K562 (cell line): ENCODE data around the gene DRICH1. TPM values are rescaled to one million over a fixed set of nuclear protein-coding genes. Genes with fewer than 3 reads are reported as not detected.

ENCODE experiments used
- ATAC-seq: fragments of 200-7000 bp; cut with Tn5 transposase; 3 replicates; pipeline ENCODE4 v1.9.1; 2020; ENCODE audit warnings: moderate library complexity
- BruUV-seq: library from RNA; stranded (reverse); fragments of 400-500 nt; replicated peaks from 2 replicates; lab custom pipeline; 2021; lab: Mats Ljungman, UMichigan
- CTCF ChIA-PET: fragments of 300-600 bp; formaldehyde crosslinking; extraction: SDS; loops from one replicate; lab custom pipeline; 2021; ENCODE audit warnings: low intra/inter-chr PET ratio; lab: Yijun Ruan, JAX
- POLR2A ChIA-PET: fragments of 300-600, 350-650 bp; sonication (Branson Sonifier 250); formaldehyde crosslinking; extraction: SDS; loops from one replicate; lab custom pipeline; 2021; ENCODE audit warnings: antibody characterized with exemption, inconsistent platforms; lab: Yijun Ruan, JAX
- DNase-seq, 4 experiments: peaks; one replicate each; pipeline versions ENCODE4 v3.0.0 to v3.0.0-alpha.2; 2011 to 2018; ENCODE audit warnings: low spot score in 3 of 4, mixed read lengths in 3 of 4; ENCODE audit errors: extremely low read depth in 1 of 4
- FAIRE-seq: peaks from 2 replicates; lab custom pipeline; 2011; peaks lifted over from hg19 to GRCh38; lab: Jason Lieb, UNC
- H2AFZ ChIP-seq: 2 replicates; pipeline ENCODE4 v1.6.0; 2011; ENCODE audit warnings: low read depth, low read length, control low read depth, inconsistent platforms
- H3K27ac ChIP-seq: fragments of 200-600 bp; 3 replicates; pipeline ENCODE4 v1.8.0; 2011; ENCODE audit warnings: low read depth, mild to moderate bottlenecking, control low read depth, inconsistent platforms, low read length, moderate library complexity, mixed read lengths; ENCODE audit errors: extremely low read depth
- H3K27me3 ChIP-seq, 2 experiments: fragments of 300-600 bp in 1 of 2; 2 replicates in 1 of 2; 3 replicates in 1 of 2; pipeline versions ENCODE4 v1.6.0 to v1.8.0; 2011; ENCODE audit warnings: inconsistent platforms in 2 of 2, low read length in 2 of 2, mild to moderate bottlenecking in 1 of 2, mixed read lengths in 1 of 2, moderate library complexity in 1 of 2; ENCODE audit not compliant: control insufficient read depth in 2 of 2, insufficient read depth in 2 of 2
- H3K36me3 ChIP-seq: fragments of 300-600 bp; 3 replicates; pipeline ENCODE4 v1.8.0; 2011; ENCODE audit warnings: mild to moderate bottlenecking, low read length, inconsistent platforms; ENCODE audit not compliant: control insufficient read depth, insufficient read depth
- H3K4me1 ChIP-seq, 2 experiments: fragments of 200-600 bp in 1 of 2; replicated peaks in 1 of 2; 2 replicates in 1 of 2; 3 replicates in 1 of 2; pipeline versions ENCODE4 v1.5.1 to v1.8.0; 2011; ENCODE audit warnings: inconsistent platforms in 2 of 2, low read length in 2 of 2, mild to moderate bottlenecking in 1 of 2, mixed read lengths in 1 of 2, moderate library complexity in 1 of 2; ENCODE audit not compliant: control insufficient read depth in 2 of 2, insufficient read depth in 2 of 2
- H3K4me2 ChIP-seq: 2 replicates; pipeline ENCODE4 v1.6.1; 2011; ENCODE audit warnings: low read length, control low read depth, inconsistent platforms, mixed read lengths; ENCODE audit not compliant: insufficient read depth
- H3K4me3 ChIP-seq: fragments of 200-600 bp; sonication (generic), shearing (Covaris generic); 2 replicates; pipeline ENCODE4 v1.5.1; 2016; ENCODE audit warnings: control low read depth, inconsistent platforms
- H3K79me2 ChIP-seq: fragments of 200-600 bp; 3 replicates; pipeline ENCODE4 v1.8.0; 2011; ENCODE audit warnings: low read length, inconsistent platforms; ENCODE audit not compliant: control insufficient read depth, insufficient read depth
- H3K9ac ChIP-seq, 2 experiments: 2 replicates each; pipeline versions ENCODE4 v1.6.0 to v1.6.1; 2011; ENCODE audit warnings: low read depth in 2 of 2, low read length in 2 of 2, control low read depth in 1 of 2, inconsistent platforms in 1 of 2, mild to moderate bottlenecking in 1 of 2, mixed read lengths in 1 of 2; ENCODE audit not compliant: insufficient read depth in 1 of 2
- H3K9me1 ChIP-seq: one replicate; pipeline ENCODE4 v1.6.0; 2011; ENCODE audit warnings: inconsistent platforms, mild to moderate bottlenecking, low read length, moderate library complexity; ENCODE audit not compliant: control insufficient read depth, insufficient read depth
- H3K9me3 ChIP-seq: replicated peaks from 2 replicates; pipeline ENCODE4 v1.5.1; 2011; ENCODE audit warnings: low read depth, low read length, inconsistent platforms; ENCODE audit not compliant: control insufficient read depth, insufficient read depth
- H4K20me1 ChIP-seq: replicated peaks from 2 replicates; pipeline ENCODE4 v1.6.1; 2011; ENCODE audit warnings: low read length, inconsistent platforms, mixed read lengths; ENCODE audit not compliant: control insufficient read depth, insufficient read depth
- ATF4 ChIP-seq: fragments of 450-650 bp; formaldehyde crosslinking; IDR thresholded peaks from 2 replicates; pipeline ENCODE4 v1.4.0; 2022; ENCODE audit warnings: mild to moderate bottlenecking, moderate library complexity
- BACH1 ChIP-seq: fragments of 200-800 bp; sonication (Bioruptor generic); IDR thresholded peaks from 2 replicates; pipeline ENCODE4 v1.6.1; 2016; ENCODE audit warnings: missing genetic modification characterization, missing compliant biosample characterization
- CXXC5 ChIP-seq: fragments of 250-450 bp; sonication (Bioruptor Pico); IDR thresholded peaks from 2 replicates; pipeline ENCODE4 v1.8.0; 2022; ENCODE audit warnings: inconsistent platforms, mild to moderate bottlenecking, moderate library complexity
- GTF2E2 ChIP-seq: fragments of 200-800 bp; sonication (Bioruptor generic); IDR thresholded peaks from 2 replicates; pipeline ENCODE4 v1.6.1; 2016; ENCODE audit warnings: missing genetic modification characterization, missing compliant biosample characterization
- KDM1A ChIP-seq, 2 experiments: fragments of 450-650 bp; IDR thresholded peaks; 2 replicates each; pipeline ENCODE4 v1.6.1; 2016; ENCODE audit warnings: mild to moderate bottlenecking in 2 of 2
- NCOA6 ChIP-seq: fragments of 450-650 bp; IDR thresholded peaks from 2 replicates; pipeline ENCODE4 v1.6.1; 2017; ENCODE audit warnings: mild to moderate bottlenecking
- OTX1 ChIP-seq: fragments of 450-650 bp; formaldehyde crosslinking; IDR thresholded peaks from 2 replicates; pipeline ENCODE4 v1.4.0; 2022; ENCODE audit warnings: mild to moderate bottlenecking
- SAP30 ChIP-seq: fragments of 200-600 bp; sonication (generic); IDR thresholded peaks from 2 replicates; pipeline ENCODE4 v1.6.1; 2012; ENCODE audit warnings: borderline replicate concordance, low read depth, mild to moderate bottlenecking, moderate library complexity, low read length, control low read depth, inconsistent platforms; ENCODE audit not compliant: insufficient read depth, poor library complexity, severe bottlenecking
- SMARCA4 ChIP-seq: fragments of 450-650 bp; IDR thresholded peaks from 2 replicates; pipeline ENCODE4 v1.6.1; 2016
- TRIM28 ChIP-seq: fragments of 450-650 bp; IDR thresholded peaks from 2 replicates; pipeline ENCODE4 v1.6.1; 2017
- ZNF165 ChIP-seq: fragments of 250-450 bp; sonication (Bioruptor Pico); IDR thresholded peaks from 2 replicates; pipeline ENCODE4 v1.4.0; 2020; ENCODE audit warnings: borderline replicate concordance
- ZNF253 ChIP-seq: fragments of 250-450 bp; sonication (Bioruptor Pico); conservative IDR thresholded peaks from 2 replicates; pipeline ENCODE4 v1.6.1; 2021; ENCODE audit warnings: mild to moderate bottlenecking
- ZNF77 ChIP-seq: fragments of 250-450 bp; sonication (Bioruptor Pico); IDR thresholded peaks from 2 replicates; pipeline ENCODE4 v1.5.0; 2020
- WGBS: fragments of 100-300 bp; shearing (Covaris generic); methylation state at CpG from one replicate; pipeline ENCODE4 v1.1.6; 2016; ENCODE audit warnings: low coverage, mixed read lengths; ENCODE audit not compliant: insufficient coverage; ENCODE audit errors: missing lambda C conversion rate; 5-methylcytosine and 5-hydroxymethylcytosine counted together
- in situ Hi-C: fragments of 300-500 bp; cut with MboI; formaldehyde crosslinking; loops from 4 replicates; pipeline ENCODE4 v1.15.0; 2018; ENCODE audit warnings: inconsistent platforms, mixed read lengths
- intact Hi-C: fragments of 100-400 bp; cut with micrococcal nuclease; formaldehyde crosslinking; loops from 2 replicates; pipeline ENCODE4 v1.14.2; 2022
- polyA plus RNA-seq, 8 experiments: library from polyadenylated mRNA; depleted of rRNA in 4 of 8; stranded (reverse) in 5 of 8; unstranded in 3 of 8; fragments of >200 nt; fragmentation: Nextera tagmentation in 2 of 8; fragmentation: Illumina TruSeq in 1 of 8; extraction: Ambion mirVana in 2 of 8; extraction: Trizol in 1 of 8; gene quantifications; 2 replicates each; pipeline versions ENCODE4 v1.2.1 to v1.2.3, GENCODE V29; 2011 to 2014; ENCODE audit warnings: inconsistent platforms in 1 of 8, missing spikeins in 1 of 8
- total RNA-seq, 7 experiments: library from RNA; depleted of rRNA in 6 of 7; stranded (reverse); fragments of >200 nt in 6 of 7; fragmentation: Illumina TruSeq in 2 of 7; extraction: Trizol in 2 of 7; gene quantifications; 2 replicates each; pipeline versions ENCODE4 v1.2.1 to v1.2.3, GENCODE V29; 2011 to 2021; ENCODE audit warnings: low replicate concordance in 1 of 7
- TF ChIP-seq, protein P1 (sequence below): fragments of 450-650 bp; IDR thresholded peaks from 2 replicates; pipeline ENCODE4 v1.6.1; 2016; ENCODE audit warnings: low read depth

DRICH1 gene
- total and polyA plus RNA-seq, 9 of the 15 experiments (the other 6 are each of a cell fraction or from before 2014, with no cell fraction given): 0.07 to 0.36 (median 0.14) TPM; not detected in 2

DNA sequence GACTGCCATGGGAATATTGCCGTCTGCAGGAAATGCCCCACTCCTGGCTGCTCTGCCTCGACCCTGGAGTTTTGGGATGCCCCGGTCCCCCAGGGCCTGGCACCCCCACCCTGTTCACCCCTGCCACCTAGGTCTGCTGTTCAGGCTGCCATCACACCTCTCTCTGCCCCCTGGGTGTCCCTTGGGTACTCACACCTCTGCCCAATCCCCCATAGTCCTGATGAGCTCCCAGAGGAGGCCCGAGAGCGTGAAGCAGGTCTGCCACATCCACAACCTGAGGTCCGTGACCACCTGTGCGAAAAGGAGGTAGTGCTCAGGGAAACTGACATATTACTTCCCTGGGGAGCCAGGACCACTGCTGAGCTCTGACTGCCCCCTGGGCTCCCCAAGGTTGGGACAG is 20.2 kb upstream of the DRICH1 start:
- Histone ChIP-seq H3K9me1 (peaks cover 2% of the 10 kb centered on the region), H3K4me2 (no peak overlapping the region), H3K9me3 (no peaks in the 10 kb centered on the region), H2AFZ (no peak overlapping the region), H3K79me2 (no peaks in the 10 kb centered on the region), H4K20me1 (no peaks in the 10 kb centered on the region), H3K27me3 (no peaks in the 10 kb centered on the region), H3K27ac (no peak overlapping the region), H3K4me3 (no peak overlapping the region), H3K36me3 (peaks cover 8% of the 10 kb centered on the region; the same call in 1 of the 3 replicates), H3K9ac (no peak overlapping the region), H3K4me1 (no peaks in the 10 kb centered on the region)
- no peak for DNase-seq
- ATAC-seq: no peak
- intact Hi-C loops: no loop called here
- no peak for FAIRE-seq
- POLR2A ChIA-PET: interaction anchor here (0.6 kb wide), 1 partner anchor 38 kb away, joined by 3 read pairs; no protein-coding TSS in a partner anchor
- in situ Hi-C loops: no loop called here
- WGBS: 80% methylated on average over 2 of the region's 7 CpGs
- CTCF ChIA-PET: no interaction called here
- BruUV-seq: no TSS peak
- no peak for TF ChIP-seq OTX1
- TF ChIP-seq CXXC5: no peak
- no peak for TF ChIP-seq SAP30
- TF ChIP-seq KDM1A (IDR thresholded peaks at IDR 0.05): no peak
- TF ChIP-seq TRIM28: no peak
- no peak for TF ChIP-seq ZNF77
- TF ChIP-seq NCOA6: no peak
- no peak for TF ChIP-seq ZNF165 (CRISPR knock-in tag)
- TF ChIP-seq BACH1 (tag): no peak
- no peak for TF ChIP-seq GTF2E2 (tag)
- no peak for TF ChIP-seq SMARCA4
- no peak for TF ChIP-seq ZNF253 (CRISPR knock-in tag)
- TF ChIP-seq ATF4 (CRISPR knock-in tag): no peak
- TF ChIP-seq, protein P1, sequence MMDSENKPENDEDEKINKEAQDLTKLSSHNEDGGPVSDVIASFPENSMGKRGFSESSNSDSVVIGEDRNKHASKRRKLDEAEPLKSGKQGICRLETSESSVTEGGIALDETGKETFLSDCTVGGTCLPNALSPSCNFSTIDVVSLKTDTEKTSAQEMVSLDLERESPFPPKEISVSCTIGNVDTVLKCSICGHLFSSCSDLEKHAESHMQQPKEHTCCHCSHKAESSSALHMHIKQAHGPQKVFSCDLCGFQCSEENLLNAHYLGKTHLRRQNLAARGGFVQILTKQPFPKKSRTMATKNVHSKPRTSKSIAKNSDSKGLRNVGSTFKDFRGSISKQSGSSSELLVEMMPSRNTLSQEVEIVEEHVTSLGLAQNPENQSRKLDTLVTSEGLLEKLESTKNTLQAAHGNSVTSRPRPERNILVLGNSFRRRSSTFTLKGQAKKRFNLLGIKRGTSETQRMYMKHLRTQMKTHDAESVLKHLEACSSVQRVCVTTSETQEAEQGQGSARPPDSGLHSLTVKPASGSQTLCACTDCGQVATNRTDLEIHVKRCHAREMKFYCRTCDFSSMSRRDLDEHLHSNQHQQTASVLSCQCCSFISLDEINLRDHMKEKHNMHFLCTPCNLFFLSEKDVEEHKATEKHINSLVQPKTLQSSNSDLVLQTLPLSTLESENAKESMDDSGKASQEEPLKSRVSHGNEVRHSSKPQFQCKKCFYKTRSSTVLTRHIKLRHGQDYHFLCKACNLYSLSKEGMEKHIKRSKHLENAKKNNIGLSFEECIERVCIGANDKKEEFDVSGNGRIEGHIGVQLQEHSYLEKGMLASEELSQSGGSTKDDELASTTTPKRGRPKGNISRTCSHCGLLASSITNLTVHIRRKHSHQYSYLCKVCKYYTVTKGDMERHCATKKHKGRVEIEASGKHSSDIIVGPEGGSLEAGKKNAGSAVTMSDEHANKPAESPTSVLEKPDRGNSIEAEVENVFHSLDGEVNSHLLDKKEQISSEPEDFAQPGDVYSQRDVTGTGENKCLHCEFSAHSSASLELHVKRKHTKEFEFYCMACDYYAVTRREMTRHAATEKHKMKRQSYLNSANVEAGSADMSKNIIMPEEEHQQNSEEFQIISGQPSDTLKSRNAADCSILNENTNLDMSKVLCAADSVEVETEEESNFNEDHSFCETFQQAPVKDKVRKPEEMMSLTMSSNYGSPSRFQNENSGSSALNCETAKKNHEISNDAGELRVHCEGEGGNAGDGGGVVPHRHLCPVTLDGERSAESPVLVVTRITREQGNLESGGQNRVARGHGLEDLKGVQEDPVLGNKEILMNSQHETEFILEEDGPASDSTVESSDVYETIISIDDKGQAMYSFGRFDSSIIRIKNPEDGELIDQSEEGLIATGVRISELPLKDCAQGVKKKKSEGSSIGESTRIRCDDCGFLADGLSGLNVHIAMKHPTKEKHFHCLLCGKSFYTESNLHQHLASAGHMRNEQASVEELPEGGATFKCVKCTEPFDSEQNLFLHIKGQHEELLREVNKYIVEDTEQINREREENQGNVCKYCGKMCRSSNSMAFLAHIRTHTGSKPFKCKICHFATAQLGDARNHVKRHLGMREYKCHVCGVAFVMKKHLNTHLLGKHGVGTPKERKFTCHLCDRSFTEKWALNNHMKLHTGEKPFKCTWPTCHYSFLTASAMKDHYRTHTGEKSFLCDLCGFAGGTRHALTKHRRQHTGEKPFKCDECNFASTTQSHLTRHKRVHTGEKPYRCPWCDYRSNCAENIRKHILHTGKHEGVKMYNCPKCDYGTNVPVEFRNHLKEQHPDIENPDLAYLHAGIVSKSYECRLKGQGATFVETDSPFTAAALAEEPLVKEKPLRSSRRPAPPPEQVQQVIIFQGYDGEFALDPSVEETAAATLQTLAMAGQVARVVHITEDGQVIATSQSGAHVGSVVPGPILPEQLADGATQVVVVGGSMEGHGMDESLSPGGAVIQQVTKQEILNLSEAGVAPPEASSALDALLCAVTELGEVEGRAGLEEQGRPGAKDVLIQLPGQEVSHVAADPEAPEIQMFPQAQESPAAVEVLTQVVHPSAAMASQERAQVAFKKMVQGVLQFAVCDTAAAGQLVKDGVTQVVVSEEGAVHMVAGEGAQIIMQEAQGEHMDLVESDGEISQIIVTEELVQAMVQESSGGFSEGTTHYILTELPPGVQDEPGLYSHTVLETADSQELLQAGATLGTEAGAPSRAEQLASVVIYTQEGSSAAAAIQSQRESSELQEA: no peak
